HepG2 (cell line): ENCODE data around the gene FBXO24. TPM values are rescaled to one million over a fixed set of nuclear protein-coding genes. Genes with fewer than 3 reads are reported as not detected.

Experiments used
- ARID3A ChIP-seq: IDR thresholded peaks from 2 replicates; pipeline ENCODE4 v1.6.1; 2012; ENCODE audit warnings: low read depth, low read length, improper control_type of control experiment
- CEBPB ChIP-seq: IDR thresholded peaks from 2 replicates; pipeline ENCODE4 v1.6.1; 2011; ENCODE audit warnings: low read depth, low read length, improper control_type of control experiment, borderline replicate concordance
- GABPB1 ChIP-seq: IDR thresholded peaks from 2 replicates; pipeline ENCODE4 v1.6.1; 2016; ENCODE audit warnings: mild to moderate bottlenecking, missing genetic modification reagents, moderate library complexity, missing compliant biosample characterization
- SIN3A ChIP-seq: IDR thresholded peaks from 2 replicates; pipeline ENCODE4 v1.6.1; 2011; ENCODE audit warnings: low read depth, mild to moderate bottlenecking, control low read depth, low read length, borderline replicate concordance
- TBL1XR1 ChIP-seq: fragments of 150-350 bp; IDR thresholded peaks from 2 replicates; pipeline ENCODE4 v1.6.1; 2014; ENCODE audit warnings: borderline replicate concordance, low read length; ENCODE audit not compliant: partially characterized antibody
- ZFP1 ChIP-seq: IDR thresholded peaks from 2 replicates; pipeline ENCODE4 v1.6.1; 2016
- ZNF260 ChIP-seq: sonication (generic); formaldehyde crosslinking; IDR thresholded peaks from 2 replicates; pipeline ENCODE4 v1.4.0; 2020; ENCODE audit warnings: missing genetic modification reagents, low read depth, mild to moderate bottlenecking, borderline replicate concordance
- ZNF501 ChIP-seq: sonication (generic); formaldehyde crosslinking; IDR thresholded peaks from 2 replicates; pipeline ENCODE4 v1.5.1; 2020; ENCODE audit warnings: mild to moderate bottlenecking, moderate library complexity, missing genetic modification reagents
- polyA plus RNA-seq, 8 experiments: library from polyadenylated mRNA; depleted of rRNA in 3 of 8; stranded (reverse) in 7 of 8; unstranded in 1 of 8; fragments of >200 nt; fragmentation: Illumina TruSeq in 4 of 8; extraction: Trizol in 4 of 8; gene quantifications; 2 replicates each; pipeline versions ENCODE4 v1.2.1 to v1.2.3, GENCODE V29; 2011 to 2016; ENCODE audit warnings: low read depth in 4 of 8, missing spikeins in 1 of 8, mixed read lengths in 1 of 8; ENCODE audit not compliant: insufficient read depth in 1 of 8
- total RNA-seq, 5 experiments: library from RNA; depleted of rRNA; stranded (reverse); fragments of >200 nt; fragmentation: Illumina TruSeq; extraction: Trizol; gene quantifications; 2 replicates each; pipeline ENCODE4 v1.2.3, GENCODE V29; 2016; ENCODE audit warnings: low read depth in 1 of 5
- TF ChIP-seq, protein P1 (sequence below): sonication (generic); formaldehyde crosslinking; IDR thresholded peaks from 2 replicates; pipeline ENCODE4 v1.4.0; 2020; ENCODE audit warnings: missing genetic modification reagents, mild to moderate bottlenecking, borderline replicate concordance
- TF ChIP-seq, protein P2 (sequence below): sonication (generic); formaldehyde crosslinking; IDR thresholded peaks from 2 replicates; pipeline ENCODE4 v1.4.0; 2020; ENCODE audit warnings: mild to moderate bottlenecking, missing genetic modification reagents

The FBXO24 gene
- total and polyA plus RNA-seq, 2 of the 13 experiments (the other 11 are each of a cell fraction or from before 2014, with no cell fraction given), result 0.20 to 0.55 TPM

DNA sequence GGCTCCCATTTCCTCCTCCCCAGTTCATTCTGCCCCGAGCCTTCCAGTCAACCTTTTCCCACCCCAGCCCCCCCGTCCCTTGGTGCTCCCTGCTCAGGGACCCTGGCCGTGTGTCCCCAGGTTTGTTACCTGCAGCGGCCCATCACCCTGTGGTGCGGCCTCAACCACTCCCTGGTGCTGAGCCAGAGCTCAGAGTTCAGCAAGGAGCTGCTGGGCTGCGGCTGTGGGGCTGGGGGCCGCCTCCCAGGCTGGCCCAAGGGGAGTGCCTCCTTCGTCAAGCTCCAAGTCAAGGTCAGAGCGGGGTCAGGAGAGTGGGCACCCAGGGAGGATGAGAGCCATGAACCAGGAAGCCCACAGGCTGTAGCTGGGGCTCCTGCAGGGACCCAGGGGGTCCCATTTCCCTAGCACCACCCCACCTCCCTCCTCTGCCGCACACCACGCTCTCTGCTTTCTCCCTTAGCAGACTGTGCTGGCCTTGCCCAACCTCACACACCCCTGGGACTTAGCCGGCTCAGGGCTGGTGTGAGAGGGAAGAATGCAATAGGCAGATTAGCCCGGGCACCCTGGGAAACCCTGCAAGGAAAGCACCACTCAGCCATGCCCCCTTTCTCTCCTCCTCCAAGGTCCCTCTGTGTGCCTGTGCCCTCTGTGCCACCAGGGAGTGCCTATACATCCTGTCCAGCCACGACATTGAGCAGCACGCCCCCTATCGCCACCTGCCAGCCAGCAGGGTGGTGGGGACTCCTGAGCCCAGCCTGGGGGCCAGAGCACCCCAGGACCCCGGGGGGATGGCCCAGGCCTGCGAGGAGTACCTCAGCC is 14.0 kb downstream of the FBXO24 start (continued):
- TF ChIP-seq ZNF260 (no peak), ZNF501 (peak; percentile 48; the same call in 1 of the 2 replicates), SIN3A (peak; percentile 18; the same call in 1 of the 2 replicates), ARID3A (no peak), GABPB1 (CRISPR knock-in tag) (peak; percentile 32; the same call in 1 of the 2 replicates), TBL1XR1 (no peak), ZFP1 (no peak), CEBPB (no peak)
- TF ChIP-seq, protein P1, sequence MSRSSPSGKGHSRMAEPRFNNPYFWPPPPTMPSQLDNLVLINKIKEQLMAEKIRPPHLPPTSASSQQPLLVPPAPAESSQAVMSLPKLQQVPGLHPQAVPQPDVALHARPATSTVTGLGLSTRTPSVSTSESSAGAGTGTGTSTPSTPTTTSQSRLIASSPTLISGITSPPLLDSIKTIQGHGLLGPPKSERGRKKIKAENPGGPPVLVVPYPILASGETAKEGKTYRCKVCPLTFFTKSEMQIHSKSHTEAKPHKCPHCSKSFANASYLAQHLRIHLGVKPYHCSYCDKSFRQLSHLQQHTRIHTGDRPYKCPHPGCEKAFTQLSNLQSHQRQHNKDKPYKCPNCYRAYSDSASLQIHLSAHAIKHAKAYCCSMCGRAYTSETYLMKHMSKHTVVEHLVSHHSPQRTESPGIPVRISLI (CRISPR knock-in tag), result no peak
- TF ChIP-seq, protein P2, sequence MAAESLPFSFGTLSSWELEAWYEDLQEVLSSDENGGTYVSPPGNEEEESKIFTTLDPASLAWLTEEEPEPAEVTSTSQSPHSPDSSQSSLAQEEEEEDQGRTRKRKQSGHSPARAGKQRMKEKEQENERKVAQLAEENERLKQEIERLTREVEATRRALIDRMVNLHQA, result no peak
- TF ChIP-seq, all 625 proteins: peak for 21
